ENCODE data around the gene CCDC83. TPM values are rescaled to one million over a fixed set of nuclear protein-coding genes. Genes with fewer than 3 reads are reported as not detected.

Gene CCDC83
- total and polyA plus RNA-seq, 9 of the 15 experiments (the other 6 are each of a cell fraction or from before 2014, with no cell fraction given) = not detected

DNA sequence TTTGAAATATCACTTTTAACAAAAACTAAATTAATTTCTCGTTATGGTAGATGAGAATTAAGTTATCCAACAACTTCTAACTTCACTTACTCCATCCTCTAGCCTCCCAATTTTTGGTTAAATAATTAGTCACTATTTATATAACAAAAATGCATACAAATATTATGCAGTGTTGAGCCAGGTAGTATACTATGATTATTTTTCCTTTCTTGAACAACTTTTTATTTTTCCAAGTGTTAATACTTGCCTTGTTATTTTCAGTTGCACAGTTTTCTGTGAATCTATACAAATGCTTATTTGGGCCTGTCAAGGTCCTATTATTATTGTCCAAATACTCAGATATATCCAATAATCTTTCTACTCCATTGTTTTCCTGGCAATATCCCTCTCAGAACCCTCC is 19.9 kb upstream of the CCDC83 start:
- Histone ChIP-seq H3K27ac (ENCODE audit: extremely low read depth, low read depth, low read length) (no peak overlapping the region), H3K4me2 (ENCODE audit: insufficient read depth, low read length) (no peak overlapping the region), H4K20me1 (replicated peaks; ENCODE audit: control insufficient read depth, insufficient read depth, low read length) (no peaks in the 10 kb centered on the region), H2AFZ (ENCODE audit: low read depth, low read length) (no peak overlapping the region), H3K79me2 (ENCODE audit: control insufficient read depth, insufficient read depth, low read length) (no peaks in the 10 kb centered on the region), H3K27me3 (ENCODE audit: control insufficient read depth in 2 of 2, insufficient read depth in 2 of 2, low read length in 2 of 2) (no peaks in the 10 kb centered on the region; a peak in 1 of 5 replicates), H3K4me1 (replicated peaks in 1 of 2; ENCODE audit: control insufficient read depth in 2 of 2, insufficient read depth in 2 of 2, low read length in 2 of 2) (no peaks in the 10 kb centered on the region), H3K9me3 (replicated peaks; ENCODE audit: control insufficient read depth, insufficient read depth, low read depth, low read length) (no peaks in the 10 kb centered on the region), H3K9ac (ENCODE audit: insufficient read depth in 1 of 2, low read depth in 2 of 2, low read length in 2 of 2) (no peak overlapping the region), H3K9me1 (ENCODE audit: control insufficient read depth, insufficient read depth, low read length) (no peaks in the 10 kb centered on the region), H3K4me3 (no peak overlapping the region), H3K36me3 (ENCODE audit: control insufficient read depth, insufficient read depth, low read length) (no peaks in the 10 kb centered on the region)
- intact Hi-C loops (cut with micrococcal nuclease) = no loop called here
- in situ Hi-C loops (cut with MboI) = no loop called here
- no peak for DNase-seq (ENCODE audit: extremely low read depth in 1 of 4, low spot score in 3 of 4)
- WGBS (ENCODE audit: insufficient coverage, low coverage, missing lambda C conversion rate) = 0% methylated on average over 1 of the region's 1 CpG
- TF ChIP-seq, protein P1, sequence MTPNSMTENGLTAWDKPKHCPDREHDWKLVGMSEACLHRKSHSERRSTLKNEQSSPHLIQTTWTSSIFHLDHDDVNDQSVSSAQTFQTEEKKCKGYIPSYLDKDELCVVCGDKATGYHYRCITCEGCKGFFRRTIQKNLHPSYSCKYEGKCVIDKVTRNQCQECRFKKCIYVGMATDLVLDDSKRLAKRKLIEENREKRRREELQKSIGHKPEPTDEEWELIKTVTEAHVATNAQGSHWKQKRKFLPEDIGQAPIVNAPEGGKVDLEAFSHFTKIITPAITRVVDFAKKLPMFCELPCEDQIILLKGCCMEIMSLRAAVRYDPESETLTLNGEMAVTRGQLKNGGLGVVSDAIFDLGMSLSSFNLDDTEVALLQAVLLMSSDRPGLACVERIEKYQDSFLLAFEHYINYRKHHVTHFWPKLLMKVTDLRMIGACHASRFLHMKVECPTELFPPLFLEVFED (CRISPR knock-in tag; conservative IDR thresholded peaks at IDR 0.05) = no peak
- TF ChIP-seq, protein P2, sequence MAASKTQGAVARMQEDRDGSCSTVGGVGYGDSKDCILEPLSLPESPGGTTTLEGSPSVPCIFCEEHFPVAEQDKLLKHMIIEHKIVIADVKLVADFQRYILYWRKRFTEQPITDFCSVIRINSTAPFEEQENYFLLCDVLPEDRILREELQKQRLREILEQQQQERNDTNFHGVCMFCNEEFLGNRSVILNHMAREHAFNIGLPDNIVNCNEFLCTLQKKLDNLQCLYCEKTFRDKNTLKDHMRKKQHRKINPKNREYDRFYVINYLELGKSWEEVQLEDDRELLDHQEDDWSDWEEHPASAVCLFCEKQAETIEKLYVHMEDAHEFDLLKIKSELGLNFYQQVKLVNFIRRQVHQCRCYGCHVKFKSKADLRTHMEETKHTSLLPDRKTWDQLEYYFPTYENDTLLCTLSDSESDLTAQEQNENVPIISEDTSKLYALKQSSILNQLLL (CRISPR knock-in tag; IDR thresholded peaks at IDR 0.05; ENCODE audit: borderline replicate concordance) = no peak
- TF ChIP-seq FOXK1 (CRISPR knock-in tag; IDR thresholded peaks at IDR 0.05; ENCODE audit: borderline replicate concordance) = no peak
- no peak for TF ChIP-seq SIN3A (IDR thresholded peaks at IDR 0.05; ENCODE audit: borderline replicate concordance in 2 of 2, control insufficient read depth in 1 of 2, low read depth in 2 of 2, low read length in 2 of 2)
- TF ChIP-seq, protein P3, sequence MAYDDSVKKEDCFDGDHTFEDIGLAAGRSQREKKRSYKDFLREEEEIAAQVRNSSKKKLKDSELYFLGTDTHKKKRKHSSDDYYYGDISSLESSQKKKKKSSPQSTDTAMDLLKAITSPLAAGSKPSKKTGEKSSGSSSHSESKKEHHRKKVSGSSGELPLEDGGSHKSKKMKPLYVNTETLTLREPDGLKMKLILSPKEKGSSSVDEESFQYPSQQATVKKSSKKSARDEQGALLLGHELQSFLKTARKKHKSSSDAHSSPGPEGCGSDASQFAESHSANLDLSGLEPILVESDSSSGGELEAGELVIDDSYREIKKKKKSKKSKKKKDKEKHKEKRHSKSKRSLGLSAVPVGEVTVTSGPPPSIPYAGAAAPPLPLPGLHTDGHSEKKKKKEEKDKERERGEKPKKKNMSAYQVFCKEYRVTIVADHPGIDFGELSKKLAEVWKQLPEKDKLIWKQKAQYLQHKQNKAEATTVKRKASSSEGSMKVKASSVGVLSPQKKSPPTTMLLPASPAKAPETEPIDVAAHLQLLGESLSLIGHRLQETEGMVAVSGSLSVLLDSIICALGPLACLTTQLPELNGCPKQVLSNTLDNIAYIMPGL (CRISPR knock-in tag; IDR thresholded peaks at IDR 0.05) = no peak
- no peak for TF ChIP-seq ZNF316 (IDR thresholded peaks at IDR 0.05)
- TF ChIP-seq FOXK2 (conservative IDR thresholded peaks at IDR 0.05 in 1 of 2, IDR thresholded peaks at IDR 0.05 in 1 of 2; ENCODE audit: low read depth in 2 of 2) = no peak
- TF ChIP-seq, protein P4, sequence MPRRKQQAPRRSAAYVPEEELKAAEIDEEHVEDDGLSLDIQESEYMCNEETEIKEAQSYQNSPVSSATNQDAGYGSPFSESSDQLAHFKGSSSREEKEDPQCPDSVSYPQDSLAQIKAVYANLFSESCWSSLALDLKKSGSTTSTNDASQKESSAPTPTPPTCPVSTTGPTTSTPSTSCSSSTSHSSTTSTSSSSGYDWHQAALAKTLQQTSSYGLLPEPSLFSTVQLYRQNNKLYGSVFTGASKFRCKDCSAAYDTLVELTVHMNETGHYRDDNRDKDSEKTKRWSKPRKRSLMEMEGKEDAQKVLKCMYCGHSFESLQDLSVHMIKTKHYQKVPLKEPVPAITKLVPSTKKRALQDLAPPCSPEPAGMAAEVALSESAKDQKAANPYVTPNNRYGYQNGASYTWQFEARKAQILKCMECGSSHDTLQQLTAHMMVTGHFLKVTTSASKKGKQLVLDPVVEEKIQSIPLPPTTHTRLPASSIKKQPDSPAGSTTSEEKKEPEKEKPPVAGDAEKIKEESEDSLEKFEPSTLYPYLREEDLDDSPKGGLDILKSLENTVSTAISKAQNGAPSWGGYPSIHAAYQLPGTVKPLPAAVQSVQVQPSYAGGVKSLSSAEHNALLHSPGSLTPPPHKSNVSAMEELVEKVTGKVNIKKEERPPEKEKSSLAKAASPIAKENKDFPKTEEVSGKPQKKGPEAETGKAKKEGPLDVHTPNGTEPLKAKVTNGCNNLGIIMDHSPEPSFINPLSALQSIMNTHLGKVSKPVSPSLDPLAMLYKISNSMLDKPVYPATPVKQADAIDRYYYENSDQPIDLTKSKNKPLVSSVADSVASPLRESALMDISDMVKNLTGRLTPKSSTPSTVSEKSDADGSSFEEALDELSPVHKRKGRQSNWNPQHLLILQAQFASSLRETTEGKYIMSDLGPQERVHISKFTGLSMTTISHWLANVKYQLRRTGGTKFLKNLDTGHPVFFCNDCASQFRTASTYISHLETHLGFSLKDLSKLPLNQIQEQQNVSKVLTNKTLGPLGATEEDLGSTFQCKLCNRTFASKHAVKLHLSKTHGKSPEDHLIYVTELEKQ (CRISPR knock-in tag; IDR thresholded peaks at IDR 0.05) = no peak
- no peak for TF ChIP-seq TAF15 (IDR thresholded peaks at IDR 0.05; ENCODE audit: low read depth, low read length)
- TF ChIP-seq ZNF175 (CRISPR knock-in tag; IDR thresholded peaks at IDR 0.05; ENCODE audit: low read depth) = no peak
- TF ChIP-seq HMGN3 (IDR thresholded peaks at IDR 0.05; ENCODE audit: borderline replicate concordance, extremely low read depth, insufficient read length, low read depth, low read length) = no peak
- ATAC-seq = no peak
- CTCF ChIA-PET (ENCODE audit: low intra/inter-chr PET ratio) = no interaction called here
- POLR2A ChIA-PET = no interaction called here
- no TSS peak for BruUV-seq (replicated peaks)
- no peak for FAIRE-seq

Data from K562 (cell line).